Measurements from ENCODE around the gene BCL10. TPM values are rescaled to one million over a fixed set of nuclear protein-coding genes. Genes with fewer than 3 reads are reported as not detected.

The BCL10 gene
- total RNA-seq, 1 experiment from 2014 or later = 30.4 TPM

DNA sequence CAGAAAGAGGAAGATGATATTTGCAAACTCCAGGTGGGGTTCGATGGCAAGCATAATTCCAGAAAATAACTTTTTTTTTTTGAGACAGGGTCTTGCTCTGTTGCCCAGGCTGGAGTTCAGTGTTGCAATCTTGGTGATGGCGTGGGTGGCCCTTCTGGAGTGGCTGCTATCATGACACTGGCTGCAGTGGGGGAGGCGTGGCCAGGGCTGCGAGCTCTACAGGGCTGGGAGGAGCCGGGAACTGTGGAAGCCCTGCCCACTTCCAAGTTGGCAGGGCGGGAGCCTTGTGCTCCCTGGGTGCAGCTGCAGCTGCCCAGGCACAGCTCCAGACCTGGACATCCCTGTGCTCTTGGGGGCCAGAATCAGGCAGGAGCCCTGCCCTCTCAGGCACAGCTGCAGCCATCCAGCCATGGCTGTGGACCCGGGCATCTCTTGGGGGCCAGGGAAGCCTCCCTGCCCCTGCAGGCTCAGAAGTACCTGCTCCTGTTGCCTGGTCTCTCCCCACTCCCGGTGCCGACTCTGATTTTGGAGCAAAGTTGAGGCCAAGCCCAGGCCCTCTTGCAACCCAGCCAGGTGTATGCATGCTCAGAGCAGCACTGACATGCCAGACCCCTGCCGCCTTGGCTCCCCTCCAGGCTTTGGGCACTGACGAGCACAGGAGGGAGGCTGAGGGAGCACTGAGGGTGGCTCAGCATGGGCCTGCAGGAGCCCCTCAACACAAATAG is 7.2 kb upstream of the BCL10 start:
- POLR2A ChIA-PET (ENCODE audit: unreplicated experiment) = no interaction called here
- peaks cover 15% of the 10 kb centered on the region for H3F3A ChIP-seq (ENCODE audit: insufficient read depth, low read depth)
- DNase-seq = no peak
- H3K9me2 ChIP-seq (ENCODE audit: insufficient read depth) = no peaks in the 10 kb centered on the region
- no TSS peak for BruUV-seq (replicated peaks)
- intact Hi-C loops (cut with micrococcal nuclease; ENCODE audit: unreplicated experiment) = no loop called here
- H3K4me1 ChIP-seq (replicated peaks; ENCODE audit: insufficient read depth) = peaks cover 32% of the 10 kb centered on the region
- H3K9me3 ChIP-seq (ENCODE audit: insufficient read depth, low read depth) = peaks cover 4% of the 10 kb centered on the region
- H3K4me2 ChIP-seq = no peak overlapping the region
- no peaks in the 10 kb centered on the region for H4K20me1 ChIP-seq (ENCODE audit: insufficient read depth)
- H3K36me3 ChIP-seq (ENCODE audit: low read depth) = no peaks in the 10 kb centered on the region
- CTCF ChIA-PET = no interaction called here
- no peak overlapping the region for H3K27ac ChIP-seq
- TF ChIP-seq EZH2 (IDR thresholded peaks at IDR 0.05; ENCODE audit: low read depth) (no peak), CTCF (conservative IDR thresholded peaks at IDR 0.05) (no peak)
- no peak overlapping the region for H3K4me3 ChIP-seq
- H2AFZ ChIP-seq = no peak overlapping the region
- no peaks in the 10 kb centered on the region for H3K27me3 ChIP-seq (ENCODE audit: insufficient read depth, low read depth)
- H3K79me2 ChIP-seq (ENCODE audit: low read depth) = no peaks in the 10 kb centered on the region; the same call in 1 of the 2 replicates

DNA sequence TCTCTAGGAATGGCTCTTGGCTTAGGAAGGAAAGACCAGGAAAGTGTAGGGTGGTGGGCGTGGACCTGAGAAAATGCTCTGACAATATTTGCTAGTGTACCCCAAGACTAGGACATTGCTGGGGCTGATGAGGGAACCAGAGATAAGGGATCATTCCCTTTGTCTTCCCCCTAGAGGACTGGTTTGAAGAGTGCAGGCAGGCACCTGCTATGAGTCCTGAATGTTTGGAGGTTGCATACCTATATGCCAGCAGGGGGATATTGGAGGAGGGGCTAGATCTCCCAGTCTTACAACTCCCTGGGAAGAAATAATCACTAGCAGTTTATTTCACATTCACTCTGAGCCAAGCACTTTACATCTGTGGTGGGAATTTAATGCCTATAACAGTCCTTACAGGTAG is 6.0 kb upstream of the BCL10 start:
- Histone ChIP-seq H3F3A (ENCODE audit: insufficient read depth, low read depth) (peaks cover 15% of the 10 kb centered on the region), H3K9me2 (ENCODE audit: insufficient read depth) (no peaks in the 10 kb centered on the region), H3K4me1 (replicated peaks; ENCODE audit: insufficient read depth) (peaks cover 32% of the 10 kb centered on the region), H3K27ac (no peak overlapping the region), H3K4me2 (no peak overlapping the region), H3K4me3 (no peak overlapping the region), H4K20me1 (ENCODE audit: insufficient read depth) (no peaks in the 10 kb centered on the region), H3K27me3 (ENCODE audit: insufficient read depth, low read depth) (no peaks in the 10 kb centered on the region), H3K9me3 (ENCODE audit: insufficient read depth, low read depth) (peaks cover 4% of the 10 kb centered on the region), H3K79me2 (ENCODE audit: low read depth) (peaks cover 3% of the 10 kb centered on the region; the same call in 1 of the 2 replicates), H2AFZ (no peak overlapping the region), H3K36me3 (ENCODE audit: low read depth) (no peaks in the 10 kb centered on the region)
- DNase-seq = peak in 1 of 2 experiments; percentile 70
- intact Hi-C loops (cut with micrococcal nuclease; ENCODE audit: unreplicated experiment) = no loop called here
- CTCF ChIA-PET = no interaction called here
- TF ChIP-seq CTCF (conservative IDR thresholded peaks at IDR 0.05) (peak; percentile 48; the same call in 1 of the 2 replicates), EZH2 (IDR thresholded peaks at IDR 0.05; ENCODE audit: low read depth) (no peak)
- POLR2A ChIA-PET (ENCODE audit: unreplicated experiment) = no interaction called here
- BruUV-seq (replicated peaks) = no TSS peak

GRCh38 chr1:85280636-85281035 is 4.2 kb upstream of the BCL10 start:
- Histone ChIP-seq H3F3A (ENCODE audit: insufficient read depth, low read depth) (peaks cover 25% of the 10 kb centered on the region), H3K27ac (no peak overlapping the region), H3K4me2 (no peak overlapping the region), H2AFZ (no peak overlapping the region), H3K27me3 (ENCODE audit: insufficient read depth, low read depth) (no peaks in the 10 kb centered on the region), H3K9me2 (ENCODE audit: insufficient read depth) (no peaks in the 10 kb centered on the region), H3K36me3 (ENCODE audit: low read depth) (no peaks in the 10 kb centered on the region), H3K4me1 (replicated peaks; ENCODE audit: insufficient read depth) (peaks cover 31% of the 10 kb centered on the region), H3K79me2 (ENCODE audit: low read depth) (peaks cover 14% of the 10 kb centered on the region), H3K4me3 (no peak overlapping the region), H4K20me1 (ENCODE audit: insufficient read depth) (no peaks in the 10 kb centered on the region), H3K9me3 (ENCODE audit: insufficient read depth, low read depth) (peaks cover 4% of the 10 kb centered on the region)
- no peak for DNase-seq
- ChIA-PET POLR2A (ENCODE audit: unreplicated experiment) (no interaction called here), CTCF (no interaction called here)
- TF ChIP-seq CTCF (conservative IDR thresholded peaks at IDR 0.05) = no peak
- no peak for TF ChIP-seq EZH2 (IDR thresholded peaks at IDR 0.05; ENCODE audit: low read depth)
- intact Hi-C loops (cut with micrococcal nuclease; ENCODE audit: unreplicated experiment) = no loop called here
- no TSS peak for BruUV-seq (replicated peaks)
